Measurements from ENCODE around the gene CHRNG.
"Not testable (repeated sequence)": the region's sequence is repeated elsewhere in the genome, so short reads cannot be mapped to it uniquely, and the experiment has no call there.

Gene CHRNG

GRCh38 chr2:232545511-232546375 is 6.3 kb downstream of the CHRNG start:
- no peak for DNase-seq

- DNase-seq = no peak
Observed at GRCh38 chr2:232547991-232548390, 8.5 kb downstream of the CHRNG start.

- no peak for DNase-seq
Observed at GRCh38 chr2:232549655-232550353, 10.3 kb downstream of the CHRNG start.

GRCh38 chr2:232550354-232551249 is 11.1 kb downstream of the CHRNG start, which contains the start of the genes EIF4E2 and TIGD1:
Gene EIF4E2 (plus strand): TSS chr2:232550689. CDS start chr2:232550725, 36 bp downstream.
Gene TIGD1 (minus strand): TSS chr2:232550557. CDS start chr2:232549882, 675 bp downstream.
- peak; percentile 64 for DNase-seq

- no peak for DNase-seq
Observed at GRCh38 chr2:232551250-232551638, 11.8 kb downstream of the CHRNG start.

- DNase-seq = no peak
Observed at GRCh38 chr2:232551776-232552175, 12.3 kb downstream of the CHRNG start.

GRCh38 chr2:232556426-232556825 is 16.9 kb downstream of the CHRNG start:
- DNase-seq = no peak

GRCh38 chr2:232562515-232563151 is 23.1 kb downstream of the CHRNG start:
- no peak for DNase-seq

- no peak for DNase-seq
Observed at GRCh38 chr2:232563580-232563979, 24.1 kb downstream of the CHRNG start.

GRCh38 chr2:232567721-232568120 is 28.2 kb downstream of the CHRNG start:
- DNase-seq = no peak

GRCh38 chr2:232568161-232568560 is 28.7 kb downstream of the CHRNG start:
- DNase-seq = no peak

- DNase-seq = no peak
Observed at GRCh38 chr2:232569541-232569940, 30.0 kb downstream of the CHRNG start.

- DNase-seq = not testable (repeated sequence)
Observed at GRCh38 chr2:232570481-232570880, 31.0 kb downstream of the CHRNG start.

GRCh38 chr2:232571026-232571474 is 31.6 kb downstream of the CHRNG start:
- DNase-seq = no peak

GRCh38 chr2:232573042-232573441 is 33.5 kb downstream of the CHRNG start:
- DNase-seq = no peak

GRCh38 chr2:232573771-232574435 is 34.4 kb downstream of the CHRNG start:
- DNase-seq = no peak

- no peak for DNase-seq
Observed at GRCh38 chr2:232574674-232575403, 35.3 kb downstream of the CHRNG start.

- no peak for DNase-seq
Observed at GRCh38 chr2:232575404-232575746, 35.9 kb downstream of the CHRNG start.

GRCh38 chr2:232576995-232577394 is 37.5 kb downstream of the CHRNG start:
- DNase-seq = no peak

- DNase-seq = no peak
Observed at GRCh38 chr2:232577841-232578240, 38.3 kb downstream of the CHRNG start.

- DNase-seq = no peak
Observed at GRCh38 chr2:232578626-232579025, 39.1 kb downstream of the CHRNG start.

All from cortex of kidney (tissue), 1 donor.